Psoas muscle (tissue), 8 donors: ENCODE data around the gene PRKCSH. TPM values are rescaled to one million over a fixed set of nuclear protein-coding genes. Genes with fewer than 3 reads are reported as not detected.
A peak's percentile ranks its signal among the peaks of the same experiment; 100 is the strongest.

ENCODE experiments used
- ATAC-seq, 4 donors: fragments of 200-7000 bp; cut with Tn5 transposase; one replicate each; pipeline ENCODE4 v1.9.1; 2020; ENCODE audit warnings: moderate library complexity in 3 of 4, mild to moderate bottlenecking in 2 of 4
- DNase-seq, 2 donors: peaks; one replicate each; pipeline ENCODE4 v3.0.0-alpha.2; 2020
- H3K27ac ChIP-seq: fragments of 200-600 bp; one replicate; pipeline ENCODE4 v1.8.0; 2022
- H3K27me3 ChIP-seq, 3 donors: fragments of 200-600 bp in 1 of 3; one replicate each; pipeline versions ENCODE4 v1.6.1 to v1.8.0; 2013 to 2022; ENCODE audit warnings: low read length in 2 of 3, mild to moderate bottlenecking in 2 of 3, moderate library complexity in 1 of 3; ENCODE audit not compliant: insufficient read depth in 3 of 3
- H3K36me3 ChIP-seq, 2 donors: fragments of 200-600 bp in 1 of 2; one replicate each; pipeline versions ENCODE4 v1.6.1 to v1.8.0; 2013 to 2022; ENCODE audit warnings: low read depth in 1 of 2, mild to moderate bottlenecking in 1 of 2, moderate library complexity in 1 of 2; ENCODE audit not compliant: insufficient read depth in 1 of 2
- H3K4me1 ChIP-seq: fragments of 200-600 bp; one replicate; pipeline ENCODE4 v1.8.0; 2022
- H3K4me3 ChIP-seq: fragments of 200-600 bp; one replicate; pipeline ENCODE4 v1.8.0; 2022; ENCODE audit warnings: mild to moderate bottlenecking
- H3K9me3 ChIP-seq: fragments of 200-600 bp; one replicate; pipeline ENCODE4 v1.8.0; 2022
- CTCF ChIP-seq: fragments of 200-600 bp; IDR thresholded peaks from one replicate; pipeline ENCODE4 v1.8.0; 2022; ENCODE audit warnings: antibody characterized with exemption
- WGBS, 3 donors: extraction: QIAGEN DNeasy Blood & Tissue Kit; methylation state at CpG; one replicate each; pipeline versions ENCODE4 v1.1.6 to v1.1.7; 2013; 5-methylcytosine and 5-hydroxymethylcytosine counted together
- intact Hi-C, 2 donors: fragments of 100-400 bp; cut with DNase I; formaldehyde crosslinking; loops; one replicate each; pipeline versions ENCODE4 v1.11.0 to v1.14.2; 2022
- polyA plus RNA-seq, 3 donors: library from polyadenylated mRNA; stranded (reverse); fragments of 200-250 nt; gene quantifications; one replicate each; pipeline ENCODE4 v1.2.3, GENCODE V29; 2013
- total RNA-seq, 4 donors: library from RNA; stranded (reverse); fragmentation: NEBNext Ultra II Directional in 2 of 4; extraction: Animal tissue kit (Norgen Biotek cat#: 25700) in 2 of 4; gene quantifications; one replicate each; pipeline versions ENCODE4 v1.2.1 to v1.2.4, GENCODE V29; 2021 to 2023
- donor health status: healthy with polysubstance abuse.
- donor health status: DM: no; HTN: no; CAD: no; lungs with moderate emphysema.
- donor health status: Bipolar disorder and iron deficiency.
- donor health status: healthy.
- donor health status: DM: yes; HTN: yes; CAD: no.
- donor health status: DM: no; HTN: no; CAD: no.
- donor health status: DM: no; HTN: no; CAD: no.
- donor health status: DM: yes; HTN: yes; CAD: no.

PRKCSH gene
- total and polyA plus RNA-seq, 7 donors: 48.5 to 98.4 (median 60.9) TPM

DNA sequence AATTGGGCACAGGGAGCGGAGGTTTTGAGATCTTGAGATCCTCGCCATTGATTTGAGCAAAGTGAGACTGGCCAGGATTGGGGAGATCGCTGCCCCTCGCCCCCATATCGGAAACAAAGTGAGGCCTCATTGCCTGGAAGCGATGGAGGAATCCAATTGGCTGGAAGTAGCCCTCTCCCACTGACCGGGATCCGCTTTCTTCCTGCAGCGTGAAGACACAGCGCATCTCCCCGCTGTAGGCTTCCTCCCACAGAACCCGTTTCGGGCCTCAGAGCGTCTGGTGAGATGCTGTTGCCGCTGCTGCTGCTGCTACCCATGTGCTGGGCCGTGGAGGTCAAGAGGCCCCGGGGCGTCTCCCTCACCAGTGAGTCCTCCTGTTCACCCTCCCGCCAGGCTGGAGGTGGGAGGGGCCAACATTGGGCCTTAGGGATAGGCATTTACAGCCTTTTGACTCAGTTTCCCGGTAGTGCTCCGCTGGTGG lies 438 bp downstream of the PRKCSH start:
- 3 to 5% (median 4%) methylated on average over 21 of the region's 21 CpGs for WGBS, 3 donors
- Histone ChIP-seq H3K4me1 (peaks cover 9% of the 10 kb centered on the region), H3K27ac (peak overlapping the region; percentile 79), H3K27me3 (no peaks in the 10 kb centered on the region), H3K4me3 (peak overlapping the region; percentile 94), H3K36me3 (peaks cover 0 to 45% of the 10 kb centered on the region in 2 donors), H3K9me3 (no peaks in the 10 kb centered on the region)
- DNase-seq (no peak), ATAC-seq (no peak)
- no peak for TF ChIP-seq CTCF
- intact Hi-C loops: no loop called here

GRCh38 chr19:11437955-11438354 lies 2.5 kb downstream of the PRKCSH start:
- Histone ChIP-seq H3K9me3 (no peaks in the 10 kb centered on the region), H3K27ac (no peak overlapping the region), H3K4me1 (peaks cover 9% of the 10 kb centered on the region), H3K4me3 (no peak overlapping the region), H3K27me3 (no peaks in the 10 kb centered on the region), H3K36me3 (peaks cover 0 to 66% of the 10 kb centered on the region in 2 donors)
- DNase-seq: no peak
- ATAC-seq: no peak
- intact Hi-C loops: no loop called here
- no peak for TF ChIP-seq CTCF
- WGBS, 3 donors: 92 to 96% (median 93%) methylated on average over 9 of the region's 9 CpGs

GRCh38 chr19:11444059-11444458 lies 8.6 kb downstream of the PRKCSH start:
- no peaks in the 10 kb centered on the region for H3K9me3 ChIP-seq
- no peaks in the 10 kb centered on the region for H3K27me3 ChIP-seq
- no peaks in the 10 kb centered on the region for H3K4me1 ChIP-seq
- intact Hi-C loops: no loop called here
- no peak overlapping the region for H3K4me3 ChIP-seq
- H3K36me3 ChIP-seq: peaks cover 0 to 95% of the 10 kb centered on the region in 2 donors
- TF ChIP-seq CTCF: no peak
- no peak overlapping the region for H3K27ac ChIP-seq
- 77 to 78% (median 77%) methylated on average over 5 of the region's 5 CpGs for WGBS, 3 donors
- no peak for ATAC-seq
- DNase-seq: no peak

- Histone ChIP-seq H3K27me3 (no peaks in the 10 kb centered on the region), H3K27ac (no peak overlapping the region), H3K4me1 (no peaks in the 10 kb centered on the region), H3K9me3 (no peaks in the 10 kb centered on the region), H3K4me3 (no peak overlapping the region), H3K36me3 (peaks cover 0 to 95% of the 10 kb centered on the region in 2 donors)
- intact Hi-C loops: loop anchor here in 1 of 2 donors (5.0 kb wide), 1 partner anchor 153 kb away; no protein-coding TSS in a partner anchor
- DNase-seq (no peak), ATAC-seq (no peak)
- 87 to 92% (median 90%) methylated on average over 8 to 13 of the region's 13 CpGs for WGBS, 3 donors
- TF ChIP-seq CTCF: no peak
These were observed 9.7 kb downstream of the PRKCSH start for GRCh38 chr19:11445141-11445540.

- Histone ChIP-seq H3K27ac (no peak overlapping the region), H3K4me1 (no peaks in the 10 kb centered on the region), H3K27me3 (no peaks in the 10 kb centered on the region), H3K9me3 (no peaks in the 10 kb centered on the region), H3K4me3 (no peak overlapping the region), H3K36me3 (peaks cover 0 to 89% of the 10 kb centered on the region in 2 donors)
- 87 to 96% (median 92%) methylated on average over 12 to 14 of the region's 14 CpGs for WGBS, 3 donors
- ATAC-seq (peak in 1 of 4 donors; percentile 26), DNase-seq (no peak)
- TF ChIP-seq CTCF: no peak
- intact Hi-C loops: loop anchor here in 1 of 2 donors (5.0 kb wide), 1 partner anchor 154 kb away; no protein-coding TSS in a partner anchor
These were observed 10.8 kb downstream of the PRKCSH start for GRCh38 chr19:11446271-11446651.
